Endothelial cell of umbilical vein (primary cell): ENCODE measurements around the gene SKOR1. TPM values are rescaled to one million over a fixed set of nuclear protein-coding genes. Genes with fewer than 3 reads are reported as not detected.

Experiments
- BruUV-seq: library from RNA; stranded (reverse); fragments of 400-500 nt; replicated peaks from 2 replicates; lab custom pipeline; 2021; lab: Mats Ljungman, UMichigan
- CTCF ChIA-PET: fragments of 300-600, 350-600 bp; sonication (Branson Sonifier 250); formaldehyde crosslinking; loops from one replicate; lab custom pipeline; 2021; ENCODE audit warnings: antibody characterized with exemption, inconsistent platforms; lab: Charles Lee
- POLR2A ChIA-PET: fragments of 300-600, 350-600 bp; sonication (Branson Sonifier 250); formaldehyde crosslinking; loops from one replicate; lab custom pipeline; 2021; ENCODE audit warnings: antibody characterized with exemption, inconsistent platforms; lab: Charles Lee
- DNase-seq: peaks from one replicate; pipeline ENCODE4 v3.0.0-alpha.2; 2011; ENCODE audit warnings: low read depth, low spot score
- FAIRE-seq: peaks from 2 replicates; lab custom pipeline; 2011; peaks lifted over from hg19 to GRCh38; lab: Jason Lieb, UNC
- H2AFZ ChIP-seq: 2 replicates; pipeline ENCODE4 v1.6.0; 2012; ENCODE audit warnings: low read depth, low read length, control low read depth, inconsistent platforms
- H3K27ac ChIP-seq: 2 replicates; pipeline ENCODE4 v1.5.1; 2011; ENCODE audit warnings: low read depth, mild to moderate bottlenecking, control low read depth, low read length, moderate library complexity; ENCODE audit not compliant: insufficient read depth
- H3K27me3 ChIP-seq, 2 experiments: 2 replicates each; pipeline versions ENCODE4 v1.6.0 to v1.6.1; 2011; ENCODE audit warnings: low read length in 2 of 2, mixed read lengths in 1 of 2; ENCODE audit not compliant: control insufficient read depth in 2 of 2, insufficient read depth in 2 of 2
- H3K36me3 ChIP-seq, 2 experiments: 2 replicates in 1 of 2; 3 replicates in 1 of 2; pipeline ENCODE4 v1.5.1; 2011; ENCODE audit warnings: low read length in 2 of 2, mild to moderate bottlenecking in 1 of 2, moderate library complexity in 1 of 2; ENCODE audit not compliant: control insufficient read depth in 2 of 2, insufficient read depth in 2 of 2; ENCODE audit errors: extremely low read depth in 1 of 2
- H3K4me1 ChIP-seq: 3 replicates; pipeline ENCODE4 v1.5.1; 2011; ENCODE audit warnings: mild to moderate bottlenecking, low read length; ENCODE audit not compliant: control insufficient read depth, insufficient read depth; ENCODE audit errors: extremely low read depth
- H3K4me2 ChIP-seq: 2 replicates; pipeline ENCODE4 v1.6.1; 2011; ENCODE audit warnings: low read length, control low read depth, mixed read lengths; ENCODE audit not compliant: insufficient read depth
- H3K4me3 ChIP-seq, 3 experiments: fragments of 200-600 bp in 1 of 3; sonication (generic), shearing (Covaris generic) in 1 of 3; replicated peaks in 1 of 3; 2 replicates each; pipeline ENCODE4 v1.5.1; 2011 to 2016; ENCODE audit warnings: control low read depth in 3 of 3, low read length in 3 of 3, mild to moderate bottlenecking in 2 of 3, inconsistent platforms in 1 of 3, low read depth in 1 of 3, moderate library complexity in 1 of 3; ENCODE audit not compliant: insufficient read depth in 1 of 3
- H3K79me2 ChIP-seq: 2 replicates; pipeline ENCODE4 v1.6.0; 2012; ENCODE audit warnings: low read length, inconsistent platforms; ENCODE audit not compliant: control insufficient read depth, insufficient read depth
- H3K9ac ChIP-seq: replicated peaks from 2 replicates; pipeline ENCODE3; 2011; ENCODE audit warnings: low read length, control low read depth; ENCODE audit not compliant: insufficient read depth; ENCODE audit errors: extremely low read depth
- H3K9me1 ChIP-seq: replicated peaks from 3 replicates; pipeline ENCODE4 v1.6.0; 2011; ENCODE audit warnings: mild to moderate bottlenecking, low read length; ENCODE audit not compliant: control insufficient read depth, insufficient read depth; ENCODE audit errors: extremely low read depth
- H3K9me3 ChIP-seq: replicated peaks from 2 replicates; pipeline ENCODE4 v1.5.1; 2012; ENCODE audit warnings: low read length, inconsistent platforms; ENCODE audit not compliant: control insufficient read depth, insufficient read depth
- H4K20me1 ChIP-seq: replicated peaks from 2 replicates; pipeline ENCODE3; 2011; ENCODE audit warnings: mild to moderate bottlenecking, low read length; ENCODE audit not compliant: control insufficient read depth, insufficient read depth; ENCODE audit errors: extremely low read depth
- EZH2 ChIP-seq: IDR thresholded peaks from 2 replicates; pipeline ENCODE4 v1.6.1; 2012; ENCODE audit warnings: borderline replicate concordance, low read depth, mild to moderate bottlenecking, moderate library complexity, low read length, inconsistent platforms; ENCODE audit not compliant: severe bottlenecking
- FOS ChIP-seq: IDR thresholded peaks from 2 replicates; pipeline ENCODE4 v1.6.1; 2011; ENCODE audit warnings: mild to moderate bottlenecking, low read length, moderate library complexity, borderline replicate concordance; ENCODE audit not compliant: insufficient read depth
- GATA2 ChIP-seq: IDR thresholded peaks from 2 replicates; pipeline ENCODE4 v1.7.0; 2011; ENCODE audit warnings: low read depth, mild to moderate bottlenecking, moderate library complexity, mixed read lengths, low read length; ENCODE audit not compliant: insufficient read length, insufficient read depth
- JUN ChIP-seq: IDR thresholded peaks from 2 replicates; pipeline ENCODE4 v1.6.1; 2011; ENCODE audit warnings: borderline replicate concordance, low read depth; ENCODE audit not compliant: insufficient read length, insufficient read depth
- MYC ChIP-seq: IDR thresholded peaks from one replicate; pipeline ENCODE4 v1.6.1; 2011; ENCODE audit warnings: mild to moderate bottlenecking, low read depth, low read length
- POLR2A ChIP-seq: IDR thresholded peaks from 2 replicates; pipeline ENCODE4 v1.6.1; 2012; ENCODE audit warnings: low read depth, mild to moderate bottlenecking, control low read depth, low read length
- POLR2AphosphoS5 ChIP-seq: IDR thresholded peaks from 2 replicates; pipeline ENCODE4 v1.6.1; 2012; ENCODE audit warnings: low read depth, mild to moderate bottlenecking, control low read depth, low read length, moderate library complexity; ENCODE audit not compliant: insufficient read depth
- dilution Hi-C: fragments of 300-500 bp; cut with MboI; formaldehyde crosslinking; loops from one replicate; pipeline ENCODE4 v1.15.0; 2019; ENCODE audit warnings: low sequenced_read_pairs; ENCODE audit not compliant: extremely low pct_ligation_motif_present
- intact Hi-C: fragments of 100-400 bp; cut with micrococcal nuclease; formaldehyde crosslinking; loops from one replicate; pipeline ENCODE4 v1.10.0; 2022
- polyA plus RNA-seq, 4 experiments: library from polyadenylated mRNA; depleted of rRNA in 3 of 4; stranded (reverse) in 3 of 4; unstranded in 1 of 4; fragments of >200 nt; gene quantifications; 2 replicates each; pipeline versions ENCODE4 v1.2.1 to v1.2.3, GENCODE V29; 2011 to 2012; ENCODE audit warnings: missing spikeins in 1 of 4
- total RNA-seq: library from RNA; stranded (reverse); gene quantifications from 2 replicates; pipeline ENCODE4 v1.2.3, GENCODE V29; 2021
- TF ChIP-seq, protein P1 (sequence below), 2 donors: IDR thresholded peaks; 1 replicate in 1 of 2; 2 replicates in 1 of 2; pipeline ENCODE4 v1.5.1; 2011; ENCODE audit warnings: low read length in 2 of 2, mild to moderate bottlenecking in 2 of 2, moderate library complexity in 2 of 2, control low read depth in 1 of 2, inconsistent platforms in 1 of 2, low read depth in 1 of 2; ENCODE audit not compliant: insufficient read depth in 1 of 2; ENCODE audit errors: extremely low read depth in 1 of 2
- TF ChIP-seq, protein P2 (sequence below): IDR thresholded peaks from 2 replicates; pipeline ENCODE4 v1.6.1; 2011; ENCODE audit not compliant: insufficient read depth, insufficient read length

The SKOR1 gene
- total and polyA plus RNA-seq, 2 donors (not counting 3 experiments of a cell fraction or from before 2014, with no cell fraction given), result 0.06 to 0.15 TPM

DNA sequence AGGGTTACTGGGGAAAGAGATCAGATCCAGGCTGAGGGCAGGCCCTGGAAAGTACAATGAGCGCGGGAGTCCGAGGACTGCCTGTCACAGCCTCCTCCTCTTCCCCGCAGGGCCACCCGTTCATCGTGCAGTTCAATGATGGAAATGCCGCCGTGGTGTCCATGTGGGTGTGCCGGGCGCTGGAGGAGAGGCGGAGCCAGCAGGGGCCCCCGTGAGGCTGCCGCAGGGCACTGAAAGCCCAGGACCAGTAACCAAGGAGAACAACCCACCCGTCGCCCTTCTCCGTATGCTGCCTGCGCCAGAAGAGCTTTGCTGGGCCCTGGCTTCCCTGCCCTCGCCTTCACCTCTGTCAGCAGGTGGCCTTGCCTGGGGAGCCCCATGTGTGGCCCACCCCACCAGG is 18.8 kb upstream of the SKOR1 start:
- Histone ChIP-seq H3K9me3 (no peaks in the 10 kb centered on the region), H3K36me3 (no peaks in the 10 kb centered on the region), H3K4me3 (no peak overlapping the region), H3K9ac (no peak overlapping the region), H2AFZ (no peak overlapping the region), H3K9me1 (no peaks in the 10 kb centered on the region), H3K4me2 (no peak overlapping the region), H3K27me3 (no peaks in the 10 kb centered on the region), H3K79me2 (no peaks in the 10 kb centered on the region), H3K27ac (no peak overlapping the region), H3K4me1 (no peaks in the 10 kb centered on the region), H4K20me1 (no peaks in the 10 kb centered on the region)
- POLR2A ChIA-PET, result no interaction called here
- CTCF ChIA-PET, result interaction anchor here (0.7 kb wide), 1 partner anchor 349 kb away, joined by 3 read pairs; no protein-coding TSS in a partner anchor
- BruUV-seq, result no TSS peak
- DNase-seq (no peak), FAIRE-seq (no peak)
- dilution Hi-C loops, result no loop called here
- TF ChIP-seq MYC (no peak), POLR2A (no peak), POLR2AphosphoS5 (no peak), EZH2 (no peak), GATA2 (no peak), FOS (no peak), JUN (no peak)
- TF ChIP-seq, protein P1, sequence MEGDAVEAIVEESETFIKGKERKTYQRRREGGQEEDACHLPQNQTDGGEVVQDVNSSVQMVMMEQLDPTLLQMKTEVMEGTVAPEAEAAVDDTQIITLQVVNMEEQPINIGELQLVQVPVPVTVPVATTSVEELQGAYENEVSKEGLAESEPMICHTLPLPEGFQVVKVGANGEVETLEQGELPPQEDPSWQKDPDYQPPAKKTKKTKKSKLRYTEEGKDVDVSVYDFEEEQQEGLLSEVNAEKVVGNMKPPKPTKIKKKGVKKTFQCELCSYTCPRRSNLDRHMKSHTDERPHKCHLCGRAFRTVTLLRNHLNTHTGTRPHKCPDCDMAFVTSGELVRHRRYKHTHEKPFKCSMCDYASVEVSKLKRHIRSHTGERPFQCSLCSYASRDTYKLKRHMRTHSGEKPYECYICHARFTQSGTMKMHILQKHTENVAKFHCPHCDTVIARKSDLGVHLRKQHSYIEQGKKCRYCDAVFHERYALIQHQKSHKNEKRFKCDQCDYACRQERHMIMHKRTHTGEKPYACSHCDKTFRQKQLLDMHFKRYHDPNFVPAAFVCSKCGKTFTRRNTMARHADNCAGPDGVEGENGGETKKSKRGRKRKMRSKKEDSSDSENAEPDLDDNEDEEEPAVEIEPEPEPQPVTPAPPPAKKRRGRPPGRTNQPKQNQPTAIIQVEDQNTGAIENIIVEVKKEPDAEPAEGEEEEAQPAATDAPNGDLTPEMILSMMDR (IDR thresholded peaks at IDR 0.05; ENCODE audit: extremely low read depth in 1 of 2, insufficient read depth in 1 of 2, low read depth in 1 of 2, low read length in 2 of 2), result no peak
- TF ChIP-seq, protein P2, sequence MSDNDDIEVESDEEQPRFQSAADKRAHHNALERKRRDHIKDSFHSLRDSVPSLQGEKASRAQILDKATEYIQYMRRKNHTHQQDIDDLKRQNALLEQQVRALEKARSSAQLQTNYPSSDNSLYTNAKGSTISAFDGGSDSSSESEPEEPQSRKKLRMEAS, result no peak
- intact Hi-C loops, result no loop called here
